Fibroblast of pulmonary artery (primary cell): ENCODE data around the gene SNED1.

Experiments
- DNase-seq: peaks from one replicate; pipeline ENCODE4 v3.0.0-alpha.2; 2010; ENCODE audit warnings: low read depth
- H3K4me3 ChIP-seq: replicated peaks from 2 replicates; pipeline ENCODE4 v1.5.1; 2011; ENCODE audit warnings: low read depth, mild to moderate bottlenecking, control low read depth, low read length, moderate library complexity
- CTCF ChIP-seq: IDR thresholded peaks from 2 replicates; pipeline ENCODE4 v1.5.1; 2011; ENCODE audit warnings: mild to moderate bottlenecking, control low read depth, low read length, inconsistent platforms; ENCODE audit errors: missing control alignments

Gene SNED1

DNA sequence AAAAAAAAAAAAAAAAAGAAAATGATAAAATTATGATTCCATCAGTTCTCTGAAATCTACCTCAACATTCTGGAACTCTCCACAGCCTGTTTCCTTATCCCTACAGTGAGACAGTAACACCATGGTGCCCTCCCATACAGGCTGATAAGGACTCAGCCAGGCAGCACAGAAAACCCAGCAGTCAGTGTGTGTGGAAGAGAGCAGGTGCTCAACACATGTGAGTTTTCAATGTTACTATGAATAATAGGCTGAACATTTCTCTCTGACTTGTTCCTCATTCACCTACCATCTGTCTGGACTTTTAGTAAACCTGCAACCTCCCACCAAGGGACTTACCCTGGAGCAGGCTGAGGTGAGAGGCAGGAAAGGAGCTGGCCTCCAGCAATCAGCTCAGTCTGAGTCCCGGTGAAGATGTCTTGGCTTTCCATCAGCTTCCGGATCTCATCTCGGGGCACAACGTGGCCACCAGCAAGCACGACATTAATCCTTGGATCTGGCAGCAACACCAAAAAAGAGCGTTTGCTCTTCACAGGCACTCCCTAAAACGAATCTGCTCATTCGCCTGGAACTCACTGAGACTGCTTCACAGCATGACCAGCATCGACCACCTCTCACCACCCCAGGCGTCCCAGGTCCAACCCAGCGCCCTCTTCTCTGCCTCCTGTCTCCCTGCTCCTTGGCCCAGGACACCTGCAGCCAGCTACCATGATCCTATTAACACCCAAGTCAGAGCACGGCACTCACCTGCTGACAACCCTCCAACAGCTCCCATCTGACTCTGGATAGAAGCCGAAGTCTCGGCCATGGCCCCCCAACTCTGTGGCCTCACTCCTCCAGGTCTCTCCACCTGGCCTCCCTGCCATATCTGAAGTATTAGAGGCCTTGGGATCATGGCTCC lies 134.4 kb downstream of the SNED1 start:
- no peak for DNase-seq
- no peak for TF ChIP-seq CTCF
- H3K4me3 ChIP-seq: no peak overlapping the region

DNA sequence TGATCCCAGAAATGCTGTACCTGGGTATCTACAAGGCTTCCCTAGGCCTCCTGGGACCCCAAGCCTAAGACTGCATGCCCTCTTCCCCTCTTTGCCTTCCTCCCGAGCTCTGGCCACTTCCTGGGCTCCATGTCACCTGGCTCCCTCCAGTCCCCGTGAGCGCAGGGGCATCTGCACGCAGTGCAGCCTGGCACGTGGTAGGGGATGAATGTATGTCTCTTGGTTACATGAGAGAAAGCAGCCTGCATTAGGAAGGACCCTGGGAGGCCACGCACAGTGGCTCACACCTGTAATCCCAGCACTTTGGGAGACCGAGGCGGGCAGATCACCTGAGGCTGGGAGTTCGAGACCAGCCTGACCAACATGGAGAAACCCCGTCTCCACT lies 135.0 kb downstream of the SNED1 start:
- DNase-seq: no peak
- TF ChIP-seq CTCF: no peak
- no peak overlapping the region for H3K4me3 ChIP-seq

GRCh38 chr2:241134711-241135110 lies 136.3 kb downstream of the SNED1 start:
- DNase-seq: no peak
- TF ChIP-seq CTCF: no peak
- H3K4me3 ChIP-seq: no peak overlapping the region

- no peak for DNase-seq
- no peak overlapping the region for H3K4me3 ChIP-seq
- no peak for TF ChIP-seq CTCF
Observed at GRCh38 chr2:241135737-241136136, 137.3 kb downstream of the SNED1 start.

GRCh38 chr2:241136191-241136590 lies 137.8 kb downstream of the SNED1 start:
- no peak for DNase-seq
- H3K4me3 ChIP-seq: no peak overlapping the region
- TF ChIP-seq CTCF: no peak

- no peak overlapping the region for H3K4me3 ChIP-seq
- no peak for DNase-seq
- no peak for TF ChIP-seq CTCF
Observed at GRCh38 chr2:241136661-241137260, 138.3 kb downstream of the SNED1 start.
